HG02571 (cell line): ENCODE measurements around the gene CDK6.
A peak's percentile ranks its signal among the peaks of the same experiment; 100 is the strongest.

Experiments used
- ATAC-seq: cut with Tn5 transposase; IDR thresholded peaks from one replicate; pipeline ENCODE4 v1.9.1; 2021; ENCODE audit warnings: mild to moderate bottlenecking, moderate library complexity; ENCODE audit not compliant: unreplicated experiment

Gene CDK6

DNA sequence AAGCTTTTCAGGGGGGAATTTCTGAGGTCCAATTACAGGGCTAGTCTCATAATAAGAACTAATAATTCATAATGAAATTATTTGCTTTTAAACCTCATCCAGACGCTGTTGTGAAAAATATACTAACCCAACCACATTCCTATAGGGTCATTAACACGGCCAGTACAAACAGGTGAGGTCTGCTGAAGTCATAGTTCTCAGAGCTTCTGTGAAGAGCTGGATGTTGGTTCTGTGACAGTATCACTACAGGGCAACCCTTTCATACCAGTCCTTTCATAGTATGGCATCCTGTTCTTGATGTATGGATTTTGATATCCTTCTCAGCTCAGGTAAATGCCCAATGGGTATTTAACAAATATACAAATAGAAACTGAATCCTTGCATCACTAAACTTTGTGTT is 183.8 kb downstream of the CDK6 start:
- ATAC-seq, result no peak

- ATAC-seq, result no peak
These were observed 186.0 kb downstream of the CDK6 start for GRCh38 chr7:92650391-92650790.

- peak; percentile 74 for ATAC-seq
These were observed 188.3 kb downstream of the CDK6 start for GRCh38 chr7:92648067-92648466.

DNA sequence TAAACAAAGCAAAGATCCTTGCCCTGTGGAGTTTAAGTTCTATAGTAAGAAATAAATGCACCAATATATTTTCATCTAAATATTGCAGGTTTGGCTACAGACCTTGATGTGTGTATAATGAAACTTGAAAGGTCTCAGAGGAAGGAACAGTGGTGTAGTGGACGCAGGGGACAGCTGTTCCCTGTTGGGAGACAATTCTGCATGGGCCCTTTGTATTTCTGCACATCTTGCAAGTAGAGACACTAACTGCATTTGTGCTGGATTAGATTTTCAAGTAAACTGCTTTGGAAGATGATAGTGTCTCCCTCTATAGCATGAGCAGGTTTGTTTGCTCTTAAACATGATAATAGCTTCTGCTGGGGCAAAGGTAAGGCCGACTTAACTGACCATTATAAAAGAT is 188.7 kb downstream of the CDK6 start:
- peak; percentile 5 for ATAC-seq

DNA sequence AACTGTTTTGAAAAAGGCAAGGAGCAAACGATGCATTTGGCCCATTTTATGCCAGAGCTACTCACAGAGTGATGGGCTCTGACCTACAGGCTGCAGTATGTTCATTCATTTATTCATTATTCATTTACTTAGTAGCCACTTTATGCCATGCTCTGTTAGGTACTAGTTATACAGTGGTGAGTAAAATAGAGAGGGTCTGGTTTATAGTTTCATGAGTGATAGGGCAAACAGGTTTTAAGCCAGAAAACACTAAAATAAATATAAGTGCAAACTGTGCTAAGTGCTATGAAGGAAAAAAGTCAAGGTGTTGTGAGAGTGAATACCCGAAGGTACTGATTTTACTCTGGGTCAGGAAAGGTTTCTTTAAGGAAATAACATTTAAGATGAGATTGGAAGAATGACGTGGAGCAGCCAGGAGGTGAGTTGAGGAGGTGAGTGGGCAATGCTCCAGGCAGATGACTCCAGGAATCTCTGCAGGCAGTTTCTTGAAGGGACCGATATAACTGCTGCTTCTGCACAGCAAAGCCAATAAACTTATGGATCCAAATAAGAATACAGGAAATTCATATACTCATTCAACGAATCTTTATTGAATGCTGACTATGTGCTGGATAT is 189.3 kb downstream of the CDK6 start:
- ATAC-seq, result no peak

GRCh38 chr7:92645114-92646061 is 191.0 kb downstream of the CDK6 start:
- no peak for ATAC-seq

DNA sequence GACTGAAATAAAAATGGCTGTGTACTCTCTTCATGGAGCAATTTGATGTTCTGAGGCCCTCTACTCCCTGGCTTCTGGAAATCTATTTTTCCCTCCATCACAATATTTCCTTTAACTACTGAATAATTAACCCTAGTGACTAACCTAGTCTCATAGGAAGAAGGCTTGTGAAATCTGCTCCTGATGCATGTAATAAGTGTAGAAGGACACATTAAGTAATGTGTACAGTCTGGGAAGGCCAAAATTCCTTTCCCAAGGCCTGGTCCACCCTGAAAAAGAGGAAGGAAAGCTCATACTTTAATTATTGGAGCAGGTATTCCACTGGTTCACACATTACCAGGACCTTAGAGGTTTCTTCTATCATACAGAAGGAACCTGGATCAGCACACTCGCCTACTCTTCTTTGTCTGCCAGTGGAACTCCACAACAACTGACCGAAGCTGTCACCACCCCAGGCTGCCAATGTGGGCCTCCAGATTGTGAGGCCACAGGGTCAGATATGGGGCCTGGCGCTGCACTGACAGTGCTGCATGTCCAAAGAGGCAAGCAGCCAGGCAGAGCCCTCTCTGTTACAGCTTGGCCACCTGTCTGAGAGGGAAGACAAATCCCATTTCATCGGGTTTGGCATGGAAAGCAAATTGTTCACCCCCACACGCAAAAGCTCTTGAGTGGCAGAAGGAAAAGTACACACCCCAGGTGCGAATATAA is 191.8 kb downstream of the CDK6 start:
- ATAC-seq, result no peak

GRCh38 chr7:92643821-92644220 is 192.6 kb downstream of the CDK6 start:
- ATAC-seq, result no peak

DNA sequence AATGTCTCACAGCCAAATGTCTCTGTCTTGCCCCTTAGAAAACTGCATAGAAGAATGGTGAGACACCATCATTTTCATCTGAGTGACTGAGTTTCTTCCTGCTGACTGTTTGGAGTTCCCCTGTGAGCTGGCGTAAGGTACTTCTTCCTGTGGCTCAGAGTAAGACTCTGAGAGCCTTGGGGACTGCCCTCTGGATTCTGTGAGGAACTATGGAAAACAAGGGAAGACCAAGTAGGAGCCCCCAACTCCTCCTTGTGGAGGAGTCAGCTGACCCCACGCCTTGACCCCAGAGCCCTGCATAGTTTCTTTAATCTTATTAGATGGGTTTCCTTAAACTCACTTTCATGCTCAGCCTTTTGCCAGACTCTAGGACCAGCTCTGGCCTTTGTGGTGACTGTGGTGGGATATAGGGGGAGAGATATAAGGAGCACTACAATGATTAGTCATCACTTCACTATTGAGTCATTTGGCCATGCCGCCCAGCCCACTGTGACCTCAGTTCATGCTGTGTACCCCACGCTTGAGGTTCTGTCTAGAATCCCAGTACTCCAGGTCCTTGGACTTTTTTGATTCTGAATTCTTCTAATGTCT is 194.4 kb downstream of the CDK6 start:
- ATAC-seq, result peak; percentile 82

GRCh38 chr7:92639966-92640365 is 196.4 kb downstream of the CDK6 start:
- ATAC-seq, result no peak

GRCh38 chr7:92639213-92639896 is 197.0 kb downstream of the CDK6 start:
- ATAC-seq, result no peak

GRCh38 chr7:92636018-92636560 is 200.3 kb downstream of the CDK6 start:
- no peak for ATAC-seq

DNA sequence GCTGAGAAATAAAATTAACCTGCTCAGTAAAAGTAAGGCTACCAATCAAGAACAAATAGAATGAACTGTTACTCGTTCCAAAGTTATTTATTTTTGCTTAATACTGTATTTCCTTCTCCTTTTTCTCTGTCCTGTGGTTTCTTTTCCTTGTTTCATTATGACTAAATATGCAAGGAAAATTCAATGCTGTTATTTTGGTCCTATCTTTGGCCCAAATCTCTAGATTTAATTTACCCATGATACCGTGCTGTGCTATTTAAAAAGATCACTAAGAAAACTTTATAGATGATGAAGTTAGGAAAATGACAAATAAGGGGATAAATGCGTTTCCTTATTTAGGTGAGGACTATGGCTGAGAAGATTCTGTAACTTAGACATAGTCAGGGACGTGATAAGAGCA is 200.8 kb downstream of the CDK6 start:
- ATAC-seq, result no peak

DNA sequence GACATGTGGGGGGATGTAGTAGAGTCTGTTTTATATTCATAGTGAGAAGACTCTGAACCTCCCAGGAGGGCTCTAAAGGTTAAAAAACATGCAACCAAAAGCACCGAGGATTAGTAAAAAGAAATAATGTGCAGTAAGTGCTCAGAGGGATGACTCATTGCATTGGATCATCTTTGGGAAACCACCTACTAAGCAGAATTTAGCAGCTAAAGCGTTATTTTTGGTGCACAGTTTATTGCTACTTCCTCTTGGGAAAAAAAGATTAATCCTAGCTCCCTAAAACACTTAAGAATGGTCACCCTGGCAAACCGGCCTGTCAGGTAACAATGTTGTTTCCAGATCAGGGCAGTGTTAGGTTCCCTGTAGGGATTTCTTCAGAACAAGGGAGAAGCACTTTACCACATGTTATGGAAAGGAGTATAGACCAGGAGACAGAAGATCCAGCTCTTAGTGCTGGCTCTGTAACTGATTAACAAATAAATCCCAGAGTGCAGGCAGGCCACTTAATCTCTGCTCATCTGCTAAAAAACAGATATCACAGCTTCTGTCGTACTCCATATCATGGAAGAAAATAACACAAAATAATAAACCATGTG is 201.4 kb downstream of the CDK6 start:
- ATAC-seq, result peak; percentile 29

- ATAC-seq, result no peak
These were observed 202.2 kb downstream of the CDK6 start for GRCh38 chr7:92634205-92634604.

- no peak for ATAC-seq
These were observed 203.0 kb downstream of the CDK6 start for GRCh38 chr7:92633211-92633906.

DNA sequence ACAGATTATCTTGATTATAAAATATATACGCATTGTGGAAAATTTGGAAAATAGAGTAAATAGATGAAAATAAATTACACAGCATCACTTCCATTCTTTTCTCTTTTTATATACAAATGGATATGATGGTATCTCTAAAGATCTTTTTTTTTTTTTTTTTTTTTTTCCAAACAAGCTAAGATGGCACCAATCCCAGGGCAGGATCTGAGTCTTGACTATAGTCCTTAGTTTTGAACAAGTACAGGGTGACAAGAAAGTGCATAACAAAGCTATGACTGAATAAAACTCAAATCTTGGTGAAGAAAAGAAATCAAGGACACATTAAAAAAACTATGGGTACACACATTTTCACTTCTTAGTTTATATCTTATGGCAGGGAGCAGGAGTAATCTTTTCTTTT is 203.6 kb downstream of the CDK6 start:
- no peak for ATAC-seq

DNA sequence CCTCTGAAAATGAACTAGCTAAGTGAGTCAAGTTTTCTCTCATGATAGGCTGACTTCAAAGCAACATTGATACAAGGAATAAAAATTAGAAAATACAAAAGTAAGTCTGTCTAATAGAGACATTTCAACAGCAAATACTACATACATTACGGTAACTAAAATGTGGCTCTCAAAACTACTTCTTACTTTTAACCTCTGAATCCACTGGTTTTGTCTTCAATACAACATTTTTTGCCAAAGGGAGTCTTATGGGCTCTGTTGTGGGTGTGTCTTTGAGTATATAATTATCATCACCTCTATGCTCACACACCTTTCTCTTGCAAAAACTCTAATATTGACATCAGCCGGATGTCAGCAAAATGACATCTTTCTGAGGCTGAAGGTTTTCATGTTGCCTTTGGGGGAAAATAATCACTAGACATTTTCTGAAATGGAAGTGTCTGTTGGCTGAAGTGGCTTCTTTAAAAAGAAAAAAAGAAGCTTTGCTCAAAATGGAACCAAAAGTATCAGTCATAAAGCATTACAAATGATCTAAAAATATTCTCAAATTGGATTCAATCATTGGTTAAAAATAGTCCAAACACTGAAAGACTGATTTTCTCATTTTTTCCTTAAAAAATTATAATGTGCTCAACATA is 204.4 kb downstream of the CDK6 start:
- ATAC-seq, result no peak
